Glomerular endothelial cell (primary cell): ENCODE results near the gene TRIM71. TPM values are rescaled to one million over a fixed set of nuclear protein-coding genes. Genes with fewer than 3 reads are reported as not detected.
"Not testable (repeated sequence)": the region's sequence is repeated elsewhere in the genome, so short reads cannot be mapped to it uniquely, and the experiment has no call there.

Experiments used
- DNase-seq: peaks from one replicate; pipeline ENCODE4 v3.0.0-alpha.2; 2011; ENCODE audit warnings: low read depth, low spot score; ENCODE audit errors: extremely low read depth
- total RNA-seq: library from RNA; depleted of rRNA; stranded (reverse); fragments of >200 nt; gene quantifications from 2 replicates; pipeline ENCODE4 v1.2.3, GENCODE V29; 2015

The TRIM71 gene
- total RNA-seq, 1 donor from 2014 or later, result not detected

DNA sequence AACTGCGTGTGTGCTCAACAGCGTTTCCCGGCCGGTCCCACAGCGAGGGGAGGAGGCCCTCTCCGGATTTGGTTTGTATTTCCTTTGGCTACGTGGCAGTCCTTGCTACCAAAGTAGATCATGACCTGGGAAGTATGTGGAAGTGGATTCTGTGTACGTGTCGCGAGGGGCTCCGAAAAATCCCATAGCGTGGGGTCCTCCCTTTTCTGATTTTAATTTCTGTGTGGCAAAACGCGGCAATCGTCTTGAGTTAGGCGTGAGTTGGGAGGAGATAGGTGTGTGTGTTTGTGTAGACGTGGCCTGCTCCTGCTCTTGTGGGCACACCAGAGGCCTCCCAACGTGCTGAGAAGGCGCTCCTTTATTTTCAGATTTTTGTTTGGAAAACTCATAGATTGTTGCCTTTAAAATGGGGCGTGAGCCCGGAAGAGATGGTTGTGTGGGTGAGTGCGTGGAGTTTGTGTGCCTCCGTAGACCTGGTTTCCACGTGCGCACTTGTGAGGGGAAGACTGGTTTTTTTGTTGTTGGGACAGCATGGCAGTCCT, 1.2 kb downstream of the TRIM71 start:
- no peak for DNase-seq

DNA sequence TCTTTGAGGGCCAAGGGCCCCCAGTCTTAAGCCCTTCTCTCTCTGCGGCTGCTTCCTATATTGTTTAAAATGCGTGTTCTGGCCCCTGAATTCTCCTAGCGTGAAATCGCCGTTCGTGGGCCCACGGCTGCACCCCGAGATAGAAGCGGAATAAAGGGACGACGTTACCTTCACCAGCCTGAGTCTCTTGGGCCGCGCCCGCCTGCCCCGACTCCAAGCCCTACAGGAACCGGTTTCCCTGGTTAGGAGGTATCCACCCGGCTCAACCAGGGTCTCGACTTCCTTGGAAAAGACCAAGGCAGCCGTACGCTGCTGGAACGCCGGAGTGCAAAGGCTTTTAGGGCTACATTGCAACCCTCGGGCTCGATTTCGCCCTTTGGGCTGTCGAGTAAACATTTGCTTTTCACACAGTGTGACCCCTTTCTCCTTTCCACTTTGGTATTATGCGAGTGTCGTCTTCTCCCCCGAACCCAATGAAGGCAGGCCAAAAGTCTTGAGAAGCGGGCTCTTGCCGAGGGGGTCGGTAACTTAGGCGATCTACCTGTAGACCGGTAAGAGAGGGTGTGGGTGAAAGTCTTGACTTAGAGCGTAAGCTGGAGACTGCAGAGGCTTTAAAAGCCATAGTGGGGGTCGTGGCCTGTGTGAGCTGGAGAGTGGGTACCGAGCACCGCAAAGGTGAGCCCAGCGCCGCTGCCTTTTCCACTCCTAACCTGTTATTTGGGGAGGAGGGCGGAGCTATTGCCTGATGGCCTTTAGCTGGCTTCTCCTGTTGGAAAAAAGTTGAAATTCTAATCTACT, 2.0 kb downstream of the TRIM71 start:
- no peak for DNase-seq

DNA sequence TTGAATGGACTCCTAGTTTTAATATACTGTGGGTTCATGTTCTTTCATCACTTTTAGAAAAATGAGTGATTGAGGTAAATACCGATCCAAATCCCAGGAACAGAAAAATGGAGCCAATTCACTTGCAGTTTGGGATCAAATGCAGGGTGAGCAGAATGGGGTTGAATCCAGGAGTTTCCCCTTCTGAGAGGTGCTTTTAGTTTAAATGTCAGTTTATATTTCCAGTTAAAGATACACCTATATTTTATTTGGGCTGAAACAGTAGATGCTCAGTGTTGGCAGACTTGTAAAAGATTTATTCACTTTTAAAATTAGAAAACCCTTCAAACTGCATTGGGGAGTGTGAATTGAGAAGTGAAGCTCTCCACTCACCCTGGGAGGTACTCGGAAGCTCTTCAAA, 2.6 kb downstream of the TRIM71 start:
- DNase-seq, result no peak

DNA sequence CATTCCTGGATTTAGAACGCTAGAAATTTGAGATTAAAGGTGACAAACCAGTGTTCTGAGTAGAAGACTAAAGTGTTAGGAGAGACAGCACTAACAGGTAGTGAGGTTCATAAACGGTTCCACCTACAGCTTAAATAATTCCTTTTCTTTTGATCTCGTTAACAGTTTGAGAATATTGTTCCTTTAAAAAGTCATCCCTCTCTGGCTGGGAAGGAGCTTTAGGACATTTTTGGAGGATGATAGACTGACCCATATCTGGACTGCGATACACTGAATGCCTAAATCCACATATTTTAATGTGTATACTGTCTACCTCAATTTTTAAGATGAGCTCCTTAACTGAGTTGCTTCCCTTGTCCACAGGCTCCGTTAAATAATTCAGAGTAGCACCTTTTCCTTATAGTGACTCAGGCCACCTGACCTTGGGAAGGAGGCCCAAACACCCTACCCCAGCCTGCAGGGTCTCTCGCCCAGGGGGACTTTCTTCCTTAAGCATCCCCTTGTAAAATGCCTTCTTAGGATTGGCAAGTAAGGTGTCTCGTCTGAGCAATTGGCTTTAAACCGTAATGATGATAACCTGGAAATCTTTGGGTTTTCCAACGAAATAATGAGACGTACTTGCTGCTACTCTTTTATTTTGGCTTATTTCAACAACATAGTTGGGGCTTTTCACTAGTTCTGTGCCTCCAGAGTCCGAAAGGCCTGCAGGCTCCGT, 3.3 kb downstream of the TRIM71 start:
- DNase-seq, result no peak

DNA sequence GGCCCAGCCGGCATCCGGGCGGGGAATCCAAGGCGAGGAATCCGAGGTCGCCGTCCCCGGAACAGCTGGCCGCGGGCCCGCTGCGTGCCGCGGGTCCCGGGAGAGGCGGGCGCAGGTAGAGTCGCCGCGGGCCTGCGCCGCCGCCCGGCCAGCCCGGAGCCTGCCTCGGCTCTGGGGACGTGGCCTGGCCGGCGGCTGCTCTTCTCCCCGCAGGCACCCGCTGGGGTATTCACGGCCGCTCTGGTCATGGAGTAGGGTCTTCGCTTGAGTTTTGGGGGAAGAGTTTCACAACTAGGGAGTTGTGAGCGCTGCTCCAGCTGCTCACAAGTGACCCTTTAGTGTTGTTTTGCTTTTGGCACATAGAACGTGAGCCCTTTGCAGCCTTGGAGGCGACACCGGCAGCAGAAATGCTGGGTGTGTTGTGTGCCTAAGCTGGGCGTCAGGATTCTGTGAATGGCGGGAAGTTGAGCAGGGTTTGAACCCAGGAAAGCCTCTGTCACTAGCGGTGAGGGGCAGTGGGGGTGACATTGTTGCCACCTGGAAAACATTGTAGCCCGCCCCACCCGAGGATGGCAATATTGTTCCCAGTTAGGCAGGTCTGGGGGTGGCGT, 4.0 kb downstream of the TRIM71 start:
- DNase-seq, result no peak

DNA sequence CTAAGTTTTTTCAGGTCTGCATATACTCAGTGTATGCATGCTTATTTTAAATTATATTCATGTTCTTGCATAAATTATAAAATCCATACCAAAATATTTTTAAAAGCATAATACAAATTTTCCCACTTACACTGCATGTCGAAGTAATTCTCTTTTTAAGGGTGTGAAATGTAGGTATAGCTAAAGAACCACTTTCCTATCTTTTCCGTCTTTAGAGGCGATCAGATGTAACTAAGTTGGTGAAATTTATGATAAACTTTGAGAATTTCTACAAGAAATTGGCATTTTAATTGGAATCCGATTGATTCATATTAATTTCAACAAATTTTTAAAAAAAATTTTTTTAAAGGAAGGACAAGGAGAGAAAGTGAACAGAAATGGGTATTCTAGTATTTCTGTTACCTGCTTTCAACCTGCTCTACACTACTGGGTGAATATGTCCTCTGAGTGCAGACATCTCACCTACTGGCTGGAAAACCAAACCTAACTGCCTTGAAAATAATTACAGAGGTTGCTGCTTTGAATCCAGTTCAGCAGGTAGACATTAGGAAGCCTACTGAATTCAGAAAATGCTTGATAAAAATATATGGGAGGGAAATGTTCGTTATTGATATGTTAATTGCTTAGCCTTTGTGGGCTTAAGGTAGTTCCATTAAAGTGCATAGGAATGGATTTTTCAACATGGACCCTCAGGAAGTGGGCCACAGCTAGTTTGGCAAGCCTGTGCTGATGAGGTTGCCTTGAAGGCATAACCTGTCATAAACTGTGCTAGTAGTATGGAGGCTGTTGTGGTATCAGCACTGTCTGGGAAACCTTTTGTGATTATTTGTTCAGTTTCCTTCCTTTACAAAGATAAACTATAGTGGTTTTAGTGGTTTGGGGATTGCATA, 5.1 kb downstream of the TRIM71 start:
- DNase-seq, result no peak

DNA sequence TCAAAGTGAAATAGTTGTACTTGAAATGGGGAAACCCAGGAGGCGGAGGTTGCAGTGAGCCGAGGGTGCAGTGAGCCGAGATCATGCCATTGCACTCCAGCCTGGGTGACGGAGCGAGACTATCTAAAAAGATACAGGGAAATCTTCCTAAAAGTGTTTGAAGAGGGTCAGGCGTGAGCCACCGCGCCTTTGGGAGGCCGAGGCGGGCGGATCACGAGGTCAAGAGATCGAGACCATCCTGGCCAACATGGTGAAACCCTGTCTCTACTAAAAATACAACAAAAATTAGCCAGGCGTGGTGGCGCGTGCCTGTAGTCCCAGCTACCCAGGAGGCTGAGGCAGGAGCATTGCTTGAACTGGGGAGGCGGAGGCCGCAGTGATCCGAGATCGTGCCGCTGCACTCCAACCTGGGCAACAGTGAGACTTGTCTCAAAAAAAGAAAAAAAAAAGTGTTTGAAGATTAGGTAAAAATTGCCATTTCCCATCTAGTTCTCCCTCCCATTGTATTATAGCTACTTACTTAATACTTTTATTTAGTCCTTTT, 5.9 kb downstream of the TRIM71 start:
- DNase-seq, result not testable (repeated sequence)

DNA sequence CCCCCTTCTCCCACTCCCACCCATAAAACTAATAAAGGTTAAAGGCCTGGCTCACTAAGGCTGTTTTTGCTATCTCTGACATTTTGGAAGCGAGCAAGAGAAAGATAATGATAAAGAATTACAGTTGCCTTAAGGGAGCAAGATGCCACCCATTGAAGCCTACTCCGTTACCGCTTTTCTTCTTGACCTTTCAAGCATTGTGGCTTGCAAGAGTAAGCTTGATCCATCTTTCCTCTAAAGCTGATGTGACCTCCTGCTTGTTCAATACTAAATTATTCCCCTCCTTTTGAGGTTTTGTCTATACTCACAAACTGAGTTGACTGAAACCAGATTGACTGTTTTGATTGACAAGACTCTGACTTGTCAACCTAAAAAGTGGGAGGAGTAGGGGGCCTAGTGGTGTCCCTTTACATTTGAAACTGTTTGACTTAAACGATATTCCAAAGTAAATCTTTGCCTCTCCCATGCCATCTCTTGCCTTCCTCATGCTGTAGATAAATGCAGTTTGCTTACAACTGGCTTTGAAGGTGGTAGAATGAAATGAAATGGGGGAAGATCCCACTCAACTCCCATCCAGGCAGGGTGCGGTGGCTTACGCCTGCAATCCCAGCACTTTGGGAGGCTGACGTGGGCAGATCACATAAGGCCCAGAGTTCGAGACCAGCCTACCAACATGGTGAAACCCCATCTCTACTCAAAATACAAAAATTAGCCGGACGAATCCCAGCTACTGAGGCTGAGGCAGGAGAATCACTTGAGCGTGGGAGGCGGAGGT, 8.0 kb downstream of the TRIM71 start:
- DNase-seq, result no peak

DNA sequence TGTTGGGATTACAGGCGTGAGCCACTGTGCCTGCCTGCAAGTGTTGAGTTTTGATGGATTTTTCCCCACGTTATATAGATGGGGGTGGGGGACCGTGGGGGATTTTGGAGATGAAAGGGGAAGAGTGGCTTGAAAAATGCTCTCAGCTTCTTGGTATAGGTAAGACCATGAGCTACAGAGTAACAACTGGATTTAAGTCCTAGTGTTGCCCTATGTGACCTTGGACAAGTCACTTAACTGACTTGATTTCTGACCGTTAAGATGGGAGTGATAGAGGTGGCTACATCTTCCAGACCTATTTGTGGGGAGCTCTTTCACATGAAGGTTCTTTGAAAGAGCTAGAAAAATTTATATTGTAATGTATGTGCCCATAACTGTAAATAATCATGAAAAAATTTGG, 13.3 kb downstream of the TRIM71 start:
- DNase-seq, result no peak

DNA sequence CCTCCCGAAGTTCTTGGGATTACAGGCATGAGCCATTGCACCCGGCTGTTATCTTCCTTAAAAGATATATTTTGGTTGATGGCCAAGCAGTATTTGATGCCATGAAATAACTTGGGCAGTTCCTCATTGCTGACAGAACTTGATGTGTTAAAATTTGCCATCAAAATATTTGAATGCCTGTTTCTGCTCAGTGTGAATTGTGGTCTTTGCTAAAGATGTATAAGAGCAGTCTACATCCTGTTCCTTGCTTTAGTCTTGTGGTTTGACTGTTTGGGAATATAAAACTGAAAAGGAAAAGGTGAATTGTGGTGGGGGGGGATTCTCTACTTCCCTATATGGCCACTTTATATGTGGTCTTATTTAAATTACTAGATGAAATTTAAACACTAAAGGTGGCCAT, 14.0 kb downstream of the TRIM71 start:
- no peak for DNase-seq

DNA sequence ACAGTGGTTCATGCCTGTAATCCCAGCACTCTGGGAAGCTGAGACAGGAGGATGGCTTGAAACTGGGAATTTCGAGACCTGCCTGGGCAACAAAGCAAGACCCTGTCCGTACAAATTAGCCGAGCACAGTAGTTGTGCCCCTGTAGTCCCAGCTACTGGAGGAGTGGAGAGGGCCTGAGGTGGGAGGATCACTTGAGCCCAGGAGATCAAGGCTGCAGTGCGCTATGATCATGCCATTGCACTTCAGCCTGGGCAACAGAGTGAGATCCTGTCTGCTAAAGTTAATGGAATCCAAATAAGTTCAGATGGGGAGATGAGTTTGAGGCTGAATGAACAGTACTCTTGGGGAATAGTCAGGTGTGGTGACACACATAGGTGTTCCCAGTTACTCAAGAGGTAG, 14.4 kb downstream of the TRIM71 start:
- DNase-seq, result no peak

DNA sequence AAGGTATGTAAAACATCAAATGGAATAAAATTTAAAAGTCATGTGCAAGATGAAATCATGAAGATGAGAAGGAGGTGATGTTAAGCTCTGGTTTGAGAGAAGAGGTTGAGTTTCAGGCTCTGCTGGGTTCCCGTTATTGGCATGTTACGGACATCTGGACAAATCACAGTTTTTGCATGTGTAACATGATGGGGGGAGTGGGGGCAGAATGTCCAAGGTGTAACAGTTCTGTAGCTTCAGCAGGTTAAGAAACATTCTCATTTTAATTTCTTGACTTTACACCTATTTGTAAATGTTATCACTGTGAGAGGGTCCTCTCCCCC, 17.2 kb downstream of the TRIM71 start:
- DNase-seq, result no peak

DNA sequence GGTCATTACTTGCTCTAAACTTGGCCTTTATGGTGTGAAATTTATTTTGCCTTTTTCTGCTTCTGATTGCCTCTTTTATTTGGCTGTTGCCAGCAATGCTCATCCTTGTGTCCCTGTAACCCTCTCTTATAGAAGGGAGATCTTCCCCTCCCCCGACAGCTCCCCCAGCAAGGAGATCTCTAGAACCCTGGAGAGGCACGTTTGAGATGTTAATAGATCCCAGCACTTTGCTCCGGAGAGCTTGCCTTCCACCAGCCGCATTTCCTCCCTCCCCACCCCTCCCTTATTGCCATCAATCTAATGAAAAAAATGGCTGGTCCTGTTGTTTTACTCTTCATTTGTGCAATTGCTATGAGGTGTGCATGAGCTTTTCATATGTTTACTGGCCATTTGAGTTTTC, 18.2 kb downstream of the TRIM71 start:
- DNase-seq, result no peak

DNA sequence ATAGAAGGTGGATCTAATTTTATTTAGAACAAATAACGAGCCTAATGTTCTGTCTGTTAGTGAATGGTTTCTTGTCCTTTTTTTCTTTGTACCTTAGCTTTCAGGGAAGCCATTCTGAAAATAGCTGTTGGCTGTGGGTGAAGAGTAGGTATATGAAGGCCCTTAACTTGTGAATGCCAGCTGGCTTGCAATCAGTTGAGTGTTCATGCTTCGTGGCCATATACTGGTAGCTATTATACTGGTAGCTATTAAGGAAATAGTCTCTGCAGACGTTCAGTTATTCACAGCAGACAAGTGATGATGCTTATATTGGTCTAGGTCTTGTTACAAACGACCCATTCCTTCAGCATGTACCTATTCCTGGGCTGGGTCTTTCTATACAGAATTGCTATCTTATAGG, 18.8 kb downstream of the TRIM71 start:
- DNase-seq, result no peak

DNA sequence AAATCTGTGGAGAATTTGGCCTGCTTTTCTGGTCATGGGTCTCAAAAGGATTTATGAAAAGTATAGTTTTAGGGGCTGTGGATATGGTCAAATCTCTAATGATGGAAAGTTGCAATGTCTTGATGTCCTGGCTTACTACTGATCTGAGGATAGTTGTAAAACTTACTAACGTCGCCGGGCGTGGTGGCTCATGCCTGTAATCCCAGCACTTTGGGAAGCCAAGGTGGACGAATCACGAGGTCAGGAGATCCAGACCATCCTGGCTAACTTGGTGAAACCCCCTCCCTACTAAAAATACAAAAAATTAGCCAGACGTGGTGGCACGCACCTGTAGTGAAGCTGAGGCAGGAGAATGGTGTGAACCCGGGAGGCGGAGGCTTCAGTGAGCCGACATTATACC, 19.6 kb downstream of the TRIM71 start:
- no peak for DNase-seq

DNA sequence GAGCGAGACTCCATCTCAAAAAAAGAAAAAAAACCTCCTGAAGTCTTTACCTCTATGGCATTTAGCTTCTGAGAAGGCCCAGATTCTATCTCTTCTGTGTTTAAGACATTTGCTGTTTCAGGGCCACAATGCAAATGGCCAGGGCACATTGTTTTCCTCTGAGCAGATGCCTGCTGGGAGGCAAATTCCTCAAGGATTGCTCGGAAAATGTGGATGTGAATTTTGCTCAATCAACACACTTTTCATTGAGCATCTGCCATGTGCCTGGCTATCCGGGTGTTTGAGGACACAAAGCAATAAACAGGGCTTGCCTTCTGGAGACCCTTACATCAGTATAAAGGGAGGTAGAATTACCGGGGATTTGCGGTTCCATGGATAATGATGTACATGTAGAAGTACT, 20.0 kb downstream of the TRIM71 start:
- no peak for DNase-seq

DNA sequence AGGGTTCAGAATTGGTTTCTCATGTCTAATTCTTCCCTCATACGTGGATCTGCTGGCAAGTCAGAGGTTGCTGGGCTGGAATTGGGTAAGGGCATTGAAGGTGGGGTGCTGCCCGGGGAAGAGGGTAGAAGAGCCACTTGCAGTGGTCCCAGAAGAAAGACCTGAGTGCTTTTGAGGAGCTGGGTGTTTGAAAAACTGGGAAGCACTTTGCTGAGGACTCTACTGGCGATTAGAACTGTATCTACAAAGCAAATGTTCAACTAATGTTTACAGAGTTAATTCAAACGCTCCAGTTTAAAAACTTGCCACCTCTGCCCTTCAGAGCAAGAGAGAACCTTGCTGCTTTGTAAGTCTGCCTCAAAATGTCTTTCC, 21.9 kb downstream of the TRIM71 start:
- no peak for DNase-seq

DNA sequence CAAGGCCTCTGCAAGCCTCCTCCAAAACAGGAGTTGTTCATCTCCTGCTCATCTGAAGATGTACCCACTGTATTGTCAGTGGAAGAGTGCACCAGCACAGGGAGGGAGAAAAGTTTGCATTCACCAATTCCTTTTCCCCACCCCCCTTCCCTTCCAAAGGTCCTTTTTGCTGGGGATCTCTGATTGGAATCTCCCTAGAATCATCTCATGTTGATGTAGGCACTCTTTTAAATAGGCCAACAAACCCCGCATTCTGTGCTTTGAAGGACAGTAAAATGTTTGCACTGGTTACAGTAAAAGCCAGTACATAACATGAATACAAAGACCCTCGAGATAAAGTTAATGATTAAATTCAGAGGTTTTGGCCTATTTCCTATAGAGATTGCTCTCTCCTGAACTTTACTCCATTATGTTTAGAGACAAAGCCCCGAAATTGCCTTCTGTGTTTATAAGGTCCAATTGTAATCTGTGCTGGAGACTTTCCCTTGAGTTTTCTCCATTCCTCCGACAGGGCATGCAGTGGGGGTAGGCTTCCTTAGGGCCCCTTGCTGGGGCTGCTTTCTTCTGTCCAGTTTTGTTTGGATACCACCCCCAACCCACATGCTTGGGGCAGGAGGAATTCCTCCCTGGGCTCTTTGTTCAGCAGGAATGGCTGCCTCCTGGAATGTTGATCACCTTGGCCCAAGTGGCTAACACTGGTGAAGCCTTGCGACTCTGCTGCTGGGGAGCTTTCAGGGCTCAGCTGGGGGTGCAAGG, 22.5 kb downstream of the TRIM71 start:
- no peak for DNase-seq

DNA sequence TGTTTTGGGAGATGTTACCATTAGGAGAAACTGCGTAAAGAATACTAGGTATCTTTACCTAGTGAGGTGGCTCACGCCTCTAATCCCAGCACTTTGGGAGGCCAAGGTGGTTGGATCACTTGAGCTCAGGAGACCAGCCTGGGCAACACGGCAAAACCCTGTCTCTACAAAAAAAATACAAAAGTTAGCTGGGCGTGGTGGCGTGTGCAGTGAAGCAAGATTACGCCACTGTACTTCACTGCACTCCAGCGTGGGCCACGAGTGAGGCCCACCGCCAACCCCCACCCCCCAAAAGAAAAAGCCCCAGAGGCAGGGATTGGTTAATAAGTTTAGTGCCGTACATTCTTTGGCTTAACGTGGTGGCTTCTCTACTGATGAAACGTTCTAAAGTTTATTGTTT, 23.5 kb downstream of the TRIM71 start:
- no peak for DNase-seq
